GM19025 (cell line): Measurements from ENCODE around the gene GSC.
"Not testable (repeated sequence)": the region's sequence is repeated elsewhere in the genome, so short reads cannot be mapped to it uniquely, and the experiment has no call there.

Experiments
- ATAC-seq: cut with Tn5 transposase; IDR thresholded peaks from one replicate; pipeline ENCODE4 v1.9.1; 2021; ENCODE audit warnings: mild to moderate bottlenecking, low read depth, moderate library complexity; ENCODE audit not compliant: unreplicated experiment

Gene GSC

GRCh38 chr14:94747739-94748138 is 22.2 kb downstream of the GSC start:
- ATAC-seq = no peak

DNA sequence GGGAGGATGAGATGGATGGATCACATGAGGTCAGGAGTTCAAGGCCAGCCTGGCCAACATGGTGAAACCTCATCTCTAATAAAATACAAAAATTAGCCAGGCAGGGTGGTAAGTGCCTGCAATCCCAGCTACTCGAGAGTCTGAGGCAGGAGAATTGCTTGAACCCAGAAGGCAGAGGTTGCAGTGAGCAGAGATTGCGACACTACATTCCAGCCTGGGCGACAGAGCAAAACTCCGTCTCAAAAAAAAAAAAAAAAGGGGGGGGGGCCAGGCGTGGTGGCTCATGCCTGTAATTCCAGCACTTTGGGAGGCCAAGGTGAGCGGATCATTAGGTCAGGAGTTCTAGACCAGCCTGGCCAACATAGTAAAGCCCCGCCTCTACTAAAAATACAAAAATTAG is 22.8 kb downstream of the GSC start:
- ATAC-seq = not testable (repeated sequence)

DNA sequence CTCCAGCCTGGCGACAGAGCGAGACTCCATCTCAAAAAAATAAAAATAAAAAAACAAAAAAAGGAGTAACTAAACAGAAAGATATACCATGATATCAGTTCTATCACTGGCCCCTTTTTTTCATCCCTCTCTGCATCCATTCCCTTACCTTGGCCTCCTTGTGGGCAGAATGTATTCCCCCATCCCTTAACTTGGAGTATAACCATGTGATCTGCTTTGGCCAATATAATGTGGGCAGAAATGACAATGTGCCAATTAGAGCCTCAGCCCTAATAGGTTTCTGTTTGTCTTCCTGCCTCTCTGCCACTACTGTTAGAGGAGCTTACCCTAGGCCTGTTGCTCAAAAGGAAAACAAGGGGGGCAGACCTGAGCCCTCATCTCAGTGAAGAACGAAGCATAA is 23.8 kb downstream of the GSC start:
- no peak for ATAC-seq

DNA sequence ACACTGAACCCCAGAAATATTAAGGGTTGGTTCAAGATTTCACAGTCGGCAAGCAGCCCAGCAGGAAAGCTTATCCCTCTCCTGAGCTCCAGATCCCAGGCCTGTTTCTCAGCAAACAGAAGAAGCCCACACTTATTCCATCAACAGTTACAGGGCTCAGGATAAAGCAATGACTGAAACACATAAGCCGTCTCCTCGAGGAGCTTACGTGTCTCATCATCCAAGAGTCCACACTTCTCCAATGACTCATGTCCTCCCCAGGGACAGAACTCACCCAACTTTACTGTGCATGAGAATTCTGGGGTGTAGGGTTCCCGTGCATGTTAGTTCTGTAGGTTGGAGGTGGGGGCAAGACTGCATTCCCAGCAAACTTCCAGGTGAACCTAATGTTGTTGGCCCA is 31.2 kb downstream of the GSC start:
- no peak for ATAC-seq

GRCh38 chr14:94738097-94738496 is 31.8 kb downstream of the GSC start:
- ATAC-seq = no peak

- ATAC-seq = no peak
Measured at GRCh38 chr14:94728950-94729349, 41.0 kb downstream of the GSC start.

- ATAC-seq = not testable (repeated sequence)
Measured at GRCh38 chr14:94728440-94728839, 41.5 kb downstream of the GSC start.

- not testable (repeated sequence) for ATAC-seq
Measured at GRCh38 chr14:94726649-94727048, 43.3 kb downstream of the GSC start.

DNA sequence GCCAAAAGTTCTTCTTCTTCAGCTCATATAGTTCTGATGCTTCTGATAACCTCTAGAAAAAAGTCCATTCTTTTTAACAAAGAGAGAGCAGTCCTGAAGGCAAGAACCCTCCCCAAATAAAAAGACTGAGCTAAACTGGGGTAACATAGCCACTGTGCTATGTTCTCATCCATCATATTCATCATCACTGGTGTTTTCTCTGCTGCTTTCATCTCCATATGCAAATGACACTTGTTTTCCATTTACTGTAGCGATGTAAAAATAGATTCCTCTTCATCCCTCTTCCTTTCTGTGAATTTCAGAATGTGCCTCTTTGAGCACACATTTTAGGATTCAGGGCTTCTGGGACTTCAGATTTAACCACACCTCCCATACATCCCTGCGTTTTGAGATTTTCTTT is 44.9 kb downstream of the GSC start:
- no peak for ATAC-seq

DNA sequence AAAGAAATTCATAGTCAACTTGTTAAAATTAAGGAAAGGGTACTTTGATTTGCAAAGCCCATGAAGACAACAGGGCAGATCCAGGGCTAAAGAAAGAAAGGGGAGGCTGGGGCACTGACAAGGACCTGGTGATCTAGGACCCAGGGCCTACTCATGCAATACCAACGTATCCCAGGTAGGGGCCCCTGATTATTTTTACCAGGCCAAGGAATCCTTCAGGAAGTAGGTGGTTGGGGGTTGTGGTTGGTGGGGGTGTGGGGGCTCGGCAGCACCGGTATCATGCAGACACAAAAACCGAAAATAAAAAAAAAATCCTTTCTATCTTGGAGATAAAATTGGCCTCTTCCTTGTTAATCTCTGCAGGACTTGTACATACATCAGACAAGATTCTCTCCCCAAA is 47.5 kb downstream of the GSC start:
- no peak for ATAC-seq
